RCC 7860 (cell line): ENCODE results near the gene NKAIN2.
"Not testable (repeated sequence)": the region's sequence is repeated elsewhere in the genome, so short reads cannot be mapped to it uniquely, and the experiment has no call there.

Experiments
- DNase-seq: peaks from one replicate; pipeline ENCODE4 v3.0.0-alpha.2; 2015; ENCODE audit warnings: low spot score
- FAIRE-seq: peaks from 2 replicates; lab custom pipeline; 2012; peaks lifted over from hg19 to GRCh38; lab: Jason Lieb, UNC

NKAIN2 gene

GRCh38 chr6:123956492-123957139, 153.0 kb downstream of the NKAIN2 start:
- DNase-seq (no peak), FAIRE-seq (no peak)

GRCh38 chr6:123962508-123962907, 158.8 kb downstream of the NKAIN2 start:
- no peak for FAIRE-seq

GRCh38 chr6:123965894-123966293, 162.2 kb downstream of the NKAIN2 start:
- no peak for DNase-seq
- no peak for FAIRE-seq

More at GRCh38 chr6:123962508-123962907, 158.8 kb downstream of the NKAIN2 start:
- no peak for DNase-seq

GRCh38 chr6:123966618-123967017, 163.0 kb downstream of the NKAIN2 start:
- FAIRE-seq, result no peak

GRCh38 chr6:123967905-123968304, 164.2 kb downstream of the NKAIN2 start:
- FAIRE-seq (no peak), DNase-seq (no peak)

More at GRCh38 chr6:123966618-123967017, 163.0 kb downstream of the NKAIN2 start:
- DNase-seq, result no peak

GRCh38 chr6:123972600-123973294, 169.1 kb downstream of the NKAIN2 start:
- no peak for DNase-seq
- FAIRE-seq, result no peak

- no peak for DNase-seq
- FAIRE-seq, result no peak
Observed at GRCh38 chr6:123980311-123980710, 176.6 kb downstream of the NKAIN2 start.

GRCh38 chr6:123986938-123987337, 183.3 kb downstream of the NKAIN2 start:
- FAIRE-seq, result no peak
- DNase-seq, result no peak

- FAIRE-seq, DNase-seq: not testable (repeated sequence)
Observed at GRCh38 chr6:123989918-123990317, 186.3 kb downstream of the NKAIN2 start.

GRCh38 chr6:123990376-123990775, 186.7 kb downstream of the NKAIN2 start:
- FAIRE-seq (no peak), DNase-seq (no peak)

GRCh38 chr6:123994168-123994567, 190.5 kb downstream of the NKAIN2 start:
- no peak for FAIRE-seq
- no peak for DNase-seq

- FAIRE-seq (no peak), DNase-seq (no peak)
Observed at GRCh38 chr6:123994891-123995635, 191.4 kb downstream of the NKAIN2 start.

- FAIRE-seq (no peak), DNase-seq (no peak)
Observed at GRCh38 chr6:123997223-123997622, 193.6 kb downstream of the NKAIN2 start.

- DNase-seq (no peak), FAIRE-seq (no peak)
Observed at GRCh38 chr6:124002377-124003081, 198.9 kb downstream of the NKAIN2 start.

- no peak for DNase-seq
- no peak for FAIRE-seq
Observed at GRCh38 chr6:124007266-124007665, 203.6 kb downstream of the NKAIN2 start.

GRCh38 chr6:124008000-124008987, 204.6 kb downstream of the NKAIN2 start:
- FAIRE-seq (no peak), DNase-seq (no peak)

- no peak for FAIRE-seq
Observed at GRCh38 chr6:124008988-124009765, 205.5 kb downstream of the NKAIN2 start.

GRCh38 chr6:124010574-124010973, 206.9 kb downstream of the NKAIN2 start:
- FAIRE-seq, result no peak

More at GRCh38 chr6:124008988-124009765, 205.5 kb downstream of the NKAIN2 start:
- no peak for DNase-seq

GRCh38 chr6:124011180-124011579, 207.5 kb downstream of the NKAIN2 start:
- DNase-seq (no peak), FAIRE-seq (no peak)

More at GRCh38 chr6:124010574-124010973, 206.9 kb downstream of the NKAIN2 start:
- DNase-seq, result no peak
